Ovary (tissue), 3 donors: Measurements from ENCODE around the gene AHRR.

ENCODE experiments used
- CTCF ChIP-seq, 3 donors: fragments of 450-650 bp in 2 of 3; fragments of 200-600 bp in 1 of 3; IDR thresholded peaks; one replicate each; pipeline versions ENCODE4 v1.5.1 to v1.8.0; 2016 to 2022; ENCODE audit warnings: antibody characterized with exemption in 3 of 3, mild to moderate bottlenecking in 1 of 3
- POLR2A ChIP-seq: fragments of 450-650 bp; IDR thresholded peaks from one replicate; pipeline ENCODE4 v1.6.1; 2017; ENCODE audit warnings: antibody characterized with exemption, mild to moderate bottlenecking, moderate library complexity
- donor health status: DM: no; HTN: no; CAD: no.

- TF ChIP-seq POLR2A (no peak), CTCF (IDR thresholded peaks at IDR 0.05) (no peak)
Measured at GRCh38 chr5:367358-368130, 46.0 kb downstream of the AHRR start.
